CD4-positive, alpha-beta T cell treated with Interleukin-1 beta for 1 hour (primary cell): ENCODE data around the gene STAT5A.
"Not testable (repeated sequence)": the region's sequence is repeated elsewhere in the genome, so short reads cannot be mapped to it uniquely, and the experiment has no call there.

Experiments used
- DNase-seq, 2 donors: peaks; one replicate each; pipeline ENCODE4 v3.0.0-alpha.2; 2020 to 2022

Gene STAT5A

DNA sequence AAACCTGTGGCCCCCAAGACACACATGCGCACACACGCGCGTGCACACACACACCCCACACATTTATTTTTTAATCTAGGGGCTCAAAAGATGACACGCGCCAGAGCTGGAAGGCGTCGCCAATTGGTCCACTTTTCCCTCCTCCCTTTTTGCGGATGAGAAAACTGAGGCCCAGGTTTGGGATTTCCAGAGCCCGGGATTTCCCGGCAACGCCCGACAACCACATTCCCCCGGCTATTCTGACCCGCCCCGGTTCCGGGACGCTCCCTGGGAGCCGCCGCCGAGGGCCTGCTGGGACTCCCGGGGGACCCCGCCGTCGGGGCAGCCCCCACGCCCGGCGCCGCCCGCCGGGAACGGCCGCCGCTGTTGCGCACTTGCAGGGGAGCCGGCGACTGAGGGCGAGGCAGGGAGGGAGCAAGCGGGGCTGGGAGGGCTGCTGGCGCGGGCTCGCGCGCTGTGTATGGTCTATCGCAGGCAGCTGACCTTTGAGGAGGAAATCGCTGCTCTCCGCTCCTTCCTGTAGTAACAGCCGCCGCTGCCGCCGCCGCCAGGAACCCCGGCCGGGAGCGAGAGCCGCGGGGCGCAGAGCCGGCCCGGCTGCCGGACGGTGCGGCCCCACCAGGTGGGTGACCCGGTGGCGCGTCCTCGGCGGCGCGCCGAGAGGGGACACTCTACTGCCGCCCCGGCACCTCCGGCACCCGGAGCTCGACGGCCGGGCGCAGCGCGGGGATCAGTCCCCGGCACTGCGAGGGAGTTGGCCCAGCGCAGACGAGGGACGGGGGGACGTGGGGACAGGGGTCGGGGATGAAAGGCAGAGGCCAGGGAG lies at the start of gene STAT5A:
Gene STAT5A, plus strand, starts transcription at position 522 of the 826 bp plus-strand sequence. CDS start 914 bp downstream, outside the sequence.
- DNase-seq: peak; percentile 84

DNA sequence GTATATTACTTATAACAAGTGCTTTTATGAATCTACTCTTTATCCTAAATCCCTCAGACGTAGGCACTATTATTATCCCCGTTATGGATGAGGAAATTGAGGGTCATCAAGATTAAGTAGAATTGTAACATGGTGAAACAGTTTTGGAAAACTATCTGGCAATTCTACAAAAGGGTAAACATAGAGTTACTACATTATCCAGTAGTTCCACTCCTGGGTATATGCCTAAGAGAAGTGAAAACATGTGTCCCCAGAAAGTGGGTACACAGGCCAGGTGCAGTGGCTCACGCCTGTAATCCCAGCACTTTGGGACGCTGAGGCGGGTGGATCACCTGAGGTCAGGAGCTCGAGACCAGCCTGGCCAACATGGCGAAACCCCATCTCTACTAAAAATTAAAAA lies 48.7 kb upstream of the STAT5A start:
- DNase-seq: not testable (repeated sequence)

DNA sequence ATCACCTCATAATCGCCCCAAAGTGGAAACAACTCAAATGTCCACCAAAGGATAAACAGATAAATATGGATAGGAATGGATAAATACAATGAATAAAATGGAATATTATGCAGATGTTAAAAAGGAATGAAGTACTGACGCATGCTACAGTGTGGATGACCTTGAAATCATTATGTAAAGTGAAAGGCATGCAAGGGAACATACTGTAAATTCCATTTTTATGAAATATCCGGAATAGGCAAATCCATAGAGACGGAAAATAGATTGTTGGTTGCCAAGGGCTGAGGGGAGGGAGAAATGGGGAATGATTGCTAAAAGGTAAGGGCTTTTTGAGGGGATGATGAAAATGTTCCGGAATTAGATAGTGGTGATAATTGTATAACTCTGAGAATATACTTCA lies 48.1 kb upstream of the STAT5A start:
- no peak for DNase-seq

DNA sequence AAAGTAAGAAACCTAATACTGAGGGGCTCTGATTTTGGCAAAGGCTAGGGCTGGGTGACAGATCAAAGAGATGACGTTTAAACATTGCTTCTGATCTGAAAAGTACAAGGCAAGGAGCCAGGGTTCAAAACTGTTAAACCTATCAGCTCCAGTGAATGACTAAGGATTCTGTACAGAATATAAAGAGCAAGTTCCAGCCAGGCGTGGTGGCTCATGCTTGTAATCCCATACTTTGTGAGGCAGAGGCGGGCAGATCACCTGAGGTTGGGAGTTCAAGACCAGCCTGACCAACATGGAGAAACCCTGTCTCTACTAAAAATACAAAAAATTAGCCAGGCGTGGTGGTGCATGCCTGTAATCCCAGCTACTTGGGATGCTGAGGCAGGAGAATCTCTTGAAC lies 47.4 kb upstream of the STAT5A start:
- DNase-seq: not testable (repeated sequence)

DNA sequence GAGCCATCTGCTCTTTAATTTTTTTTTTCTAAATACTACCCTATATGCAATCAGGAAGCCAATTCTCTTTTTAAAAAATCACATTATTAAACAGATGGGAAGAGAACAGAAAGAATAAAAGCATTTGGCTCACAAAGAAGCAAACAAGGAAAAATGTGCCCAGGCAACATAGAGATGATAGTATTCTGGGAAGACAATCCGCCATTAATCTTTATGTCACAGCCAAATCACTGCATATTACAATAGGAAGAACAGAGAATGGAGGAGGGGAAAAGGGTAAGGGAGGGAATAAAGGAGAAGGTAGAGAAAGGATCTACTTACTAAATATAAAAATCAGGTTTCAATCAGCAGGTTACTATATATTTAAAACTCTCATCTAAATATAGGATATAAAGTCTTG lies 46.4 kb upstream of the STAT5A start:
- DNase-seq: no peak

DNA sequence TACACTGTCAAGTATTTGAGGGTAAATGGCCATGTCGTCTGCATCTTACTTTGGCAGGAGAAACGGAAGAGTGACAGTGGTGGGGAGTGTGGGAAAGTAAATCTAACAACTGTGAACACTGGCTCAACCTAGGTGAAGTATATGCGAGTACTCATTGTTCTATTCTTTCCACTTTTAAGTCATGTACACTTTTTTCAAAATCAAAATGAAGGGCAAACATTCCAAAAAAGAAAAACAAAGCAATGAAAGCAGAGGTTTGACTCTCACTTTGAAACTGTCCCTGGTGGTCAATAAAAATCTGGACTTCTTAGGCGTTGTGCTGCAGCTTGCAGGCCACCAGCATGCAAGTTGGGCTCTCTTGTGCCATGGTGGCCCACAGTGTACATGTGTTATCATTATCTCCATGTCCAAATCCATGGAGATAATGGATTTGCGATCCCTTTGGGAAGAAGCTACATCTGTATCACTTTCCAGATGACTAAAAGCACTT lies 44.8 kb upstream of the STAT5A start:
- DNase-seq: no peak

DNA sequence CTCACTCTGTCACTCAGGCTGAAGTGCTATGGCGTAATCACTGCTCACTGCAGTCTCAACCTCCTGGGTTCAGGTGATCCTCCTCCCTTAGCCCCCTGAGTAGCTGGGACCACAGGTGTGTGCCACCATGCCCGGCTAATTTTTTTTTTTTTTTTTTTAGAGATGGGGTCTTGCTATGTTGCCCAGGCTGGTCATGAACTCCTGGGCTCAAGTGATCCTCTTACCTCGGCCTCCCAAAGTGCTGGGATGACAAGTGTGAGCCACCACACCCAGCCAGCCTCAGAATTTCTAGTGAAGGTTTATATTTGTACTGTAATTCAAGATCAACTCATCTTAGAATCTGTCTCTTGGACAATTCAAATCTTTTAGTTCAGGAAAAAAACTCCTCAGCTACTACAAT lies 44.2 kb upstream of the STAT5A start:
- not testable (repeated sequence) for DNase-seq

DNA sequence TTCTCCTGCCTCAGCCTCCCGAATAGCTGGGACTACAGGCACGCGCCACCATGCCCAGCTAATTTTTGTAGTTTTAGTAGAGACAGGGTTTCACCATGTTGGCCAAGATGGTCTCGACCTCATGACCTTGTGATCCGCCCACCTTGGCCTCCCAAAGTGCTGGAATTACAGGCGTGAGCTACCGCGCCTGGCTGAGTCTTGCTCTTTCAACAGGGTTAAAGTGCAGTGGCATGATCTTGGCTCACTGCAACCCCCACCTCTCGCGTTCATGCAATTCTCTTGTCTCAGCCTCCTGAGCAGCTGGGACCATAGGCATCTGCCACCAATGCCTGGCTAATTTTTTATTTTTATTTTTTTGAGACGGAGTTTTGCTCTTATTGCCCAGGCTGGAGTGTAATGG lies 43.1 kb upstream of the STAT5A start:
- not testable (repeated sequence) for DNase-seq

DNA sequence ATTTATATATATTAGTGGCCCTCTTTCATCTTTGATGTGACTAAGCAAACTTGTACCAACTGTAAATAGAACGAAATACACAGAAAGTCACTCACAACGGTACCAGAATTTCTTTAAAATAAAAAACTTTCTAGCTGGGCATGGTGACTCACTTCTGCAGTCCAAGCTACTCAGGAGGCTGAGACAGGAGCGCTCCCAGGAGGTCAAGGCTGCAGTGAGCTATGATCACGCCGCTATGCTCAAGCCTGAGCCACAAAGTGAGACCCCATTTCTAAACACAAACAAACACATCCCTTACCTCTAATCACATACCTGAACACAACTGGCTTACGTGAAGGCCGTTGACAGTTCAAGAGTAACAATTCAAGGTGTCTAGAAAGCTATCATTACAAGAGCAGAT lies 41.8 kb upstream of the STAT5A start:
- DNase-seq: no peak

DNA sequence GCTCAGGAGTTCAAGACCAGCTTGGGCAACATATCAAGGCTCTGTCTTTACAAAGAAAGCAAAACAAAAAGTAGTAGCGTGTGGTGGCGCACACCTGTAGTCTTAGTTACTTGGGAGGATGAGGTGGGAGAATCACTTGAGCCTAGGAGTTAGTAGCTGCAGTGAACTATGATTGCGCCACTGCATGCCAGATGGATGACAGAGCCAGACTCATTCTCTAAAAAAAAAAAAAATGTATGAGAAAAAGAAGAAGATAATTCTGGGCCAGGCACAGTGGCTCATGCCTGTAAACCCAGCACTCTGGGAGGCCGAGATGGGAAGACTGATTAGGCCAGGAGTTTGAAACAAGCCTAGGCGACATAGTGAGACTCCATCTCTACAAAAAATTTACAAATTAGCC lies 40.6 kb upstream of the STAT5A start:
- no peak for DNase-seq

DNA sequence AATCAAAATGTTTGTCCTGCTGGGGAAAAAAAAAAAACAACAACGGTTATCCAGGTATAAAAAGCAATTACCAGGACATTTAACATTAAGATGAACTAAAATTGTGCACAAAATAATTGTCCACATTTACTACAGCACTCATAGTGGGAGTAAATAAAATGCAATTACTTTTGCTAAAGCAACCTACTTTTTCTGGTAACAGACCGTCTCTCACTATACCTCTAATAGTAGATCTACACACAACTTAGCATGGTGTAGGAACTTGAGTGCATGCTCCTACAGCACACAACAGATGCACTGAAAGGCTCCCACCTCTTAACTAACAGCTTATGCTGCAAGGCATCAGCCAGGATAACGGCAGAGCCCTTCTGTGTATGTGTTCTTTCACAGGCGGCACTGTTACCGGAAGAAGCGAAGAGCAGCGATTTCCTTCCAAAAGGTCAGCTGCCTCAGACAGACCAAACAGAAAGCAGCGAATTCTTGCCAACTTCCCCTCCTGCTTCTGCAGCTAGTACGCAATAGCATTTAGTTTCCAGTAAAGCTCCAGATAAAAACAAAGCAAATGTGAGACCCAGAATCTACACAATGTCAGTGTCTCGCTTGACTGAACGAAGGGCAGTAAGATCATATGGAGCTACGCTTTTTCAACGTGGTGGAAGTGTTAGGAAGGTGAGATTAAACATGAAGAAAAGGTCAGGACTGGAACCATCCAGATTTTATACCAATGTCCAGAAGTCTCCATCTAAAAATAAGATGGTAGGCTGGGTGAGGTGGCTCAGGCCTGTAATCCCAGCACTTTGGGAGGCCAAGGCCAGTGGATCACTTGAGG lies 39.7 kb upstream of the STAT5A start:
- peak; percentile 86 to 87 for DNase-seq

DNA sequence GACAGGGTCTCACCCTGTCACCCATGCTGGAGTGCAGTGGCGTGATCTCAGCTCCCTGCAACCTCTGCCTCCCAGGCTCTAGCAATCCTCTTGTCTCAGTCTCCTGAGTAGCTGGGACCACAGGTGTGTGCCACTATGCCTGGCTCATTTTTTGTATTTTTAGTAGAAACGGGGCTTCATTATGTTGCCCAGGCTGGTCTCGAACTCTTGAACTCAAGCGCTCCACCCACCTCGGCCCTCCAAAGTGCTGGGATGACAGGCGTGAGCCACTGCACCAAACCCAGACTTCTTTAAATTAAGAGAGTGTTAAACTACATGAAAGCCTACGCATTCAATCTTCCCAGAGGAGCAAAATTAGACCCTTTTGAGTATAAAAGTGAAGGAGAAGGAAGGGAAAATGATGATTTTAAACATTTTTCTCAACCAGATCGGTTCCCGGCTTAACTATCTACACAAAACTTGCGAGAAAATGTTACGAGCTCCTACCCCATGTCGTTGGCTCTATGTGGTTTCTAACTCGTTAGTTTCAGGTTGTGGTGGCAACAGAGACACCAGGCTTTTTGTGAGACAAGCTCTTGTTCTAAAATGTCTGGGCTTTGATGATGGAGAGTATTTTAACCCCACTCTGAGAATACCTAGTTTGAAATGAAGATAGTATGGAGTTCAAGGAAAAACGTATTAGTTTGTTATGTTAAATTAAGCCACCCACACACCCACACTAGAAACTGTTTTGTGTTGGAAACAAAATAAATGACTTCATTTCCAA lies 38.4 kb upstream of the STAT5A start:
- DNase-seq: peak; percentile 59 to 76

DNA sequence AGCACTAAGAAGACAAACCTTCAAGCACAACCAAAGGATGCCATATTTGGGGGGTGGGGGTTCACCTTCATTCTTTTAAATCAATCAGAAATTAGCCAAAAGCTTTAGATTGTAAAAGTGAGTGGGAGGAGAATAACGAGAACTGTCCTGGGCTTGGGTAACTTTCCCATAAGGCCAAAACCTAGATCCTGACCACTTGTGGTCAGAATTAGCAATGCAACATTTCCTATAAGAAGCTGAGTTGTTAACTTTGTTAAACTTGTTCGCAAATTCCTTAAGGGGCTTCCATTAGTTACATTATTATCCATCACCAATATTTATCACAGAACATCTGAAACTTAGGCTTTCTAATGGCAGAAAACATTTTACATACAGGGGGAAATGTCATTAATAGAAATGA lies 37.2 kb upstream of the STAT5A start:
- no peak for DNase-seq

DNA sequence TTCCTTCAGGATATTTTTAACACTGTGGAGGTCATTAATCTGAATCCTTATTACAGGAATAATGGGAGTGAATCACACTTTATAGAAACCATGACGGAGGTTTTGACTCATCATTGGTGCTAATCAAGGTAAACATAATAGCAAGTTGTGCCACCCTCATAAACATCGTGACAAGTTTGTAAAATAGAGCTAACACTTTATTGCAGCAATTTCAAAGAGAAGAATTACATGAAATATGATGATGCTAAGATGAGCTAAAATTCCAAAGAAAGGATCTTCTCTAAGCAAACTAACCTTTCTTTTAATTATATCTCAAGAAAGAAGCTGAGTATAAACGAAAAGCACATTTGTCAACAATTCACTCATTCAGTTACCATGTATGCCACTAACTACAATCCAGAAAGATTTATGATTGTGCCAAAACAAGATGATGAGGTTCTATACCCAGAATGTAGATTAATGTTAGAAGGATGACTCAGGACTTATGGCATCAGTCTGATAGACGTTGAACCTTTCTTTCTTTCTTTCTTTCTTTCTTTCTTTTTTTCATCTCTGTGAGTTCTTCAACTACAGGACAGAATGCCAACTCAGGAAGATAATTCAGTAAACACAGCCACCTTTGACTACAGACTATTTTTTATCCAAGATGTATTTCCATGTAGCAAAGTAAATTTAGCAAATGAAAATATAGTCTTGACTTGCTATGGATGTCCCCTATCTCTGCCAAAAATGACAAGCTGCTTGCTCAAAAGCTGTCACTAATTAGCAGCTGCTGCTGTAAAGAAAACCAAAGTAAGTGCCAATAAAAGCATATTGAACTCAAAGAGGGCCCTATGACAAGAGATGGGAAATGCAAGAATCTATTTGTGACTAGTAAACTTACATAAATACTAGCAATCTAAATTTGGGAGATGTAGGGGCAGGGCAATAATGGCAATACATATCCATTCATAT lies 35.4 kb upstream of the STAT5A start:
- no peak for DNase-seq

DNA sequence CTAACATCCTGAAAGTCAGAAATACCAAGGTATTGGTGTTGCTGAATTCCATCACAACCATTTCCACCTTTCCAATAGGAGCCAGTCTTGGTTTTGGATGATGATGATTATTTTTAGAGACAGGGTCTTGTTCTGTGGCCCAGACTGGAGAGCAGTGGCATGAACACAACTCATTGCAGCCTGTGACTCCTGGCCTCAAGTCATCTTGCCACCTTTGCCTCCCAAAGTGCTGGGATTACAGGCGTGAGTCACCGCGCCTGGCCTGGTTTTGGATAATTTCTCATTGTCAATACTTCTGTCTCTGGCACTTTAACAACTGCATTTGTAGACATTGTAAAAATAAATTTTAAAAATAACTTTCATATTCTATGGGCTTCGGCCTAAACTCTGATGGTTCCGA lies 34.7 kb upstream of the STAT5A start:
- DNase-seq: no peak

DNA sequence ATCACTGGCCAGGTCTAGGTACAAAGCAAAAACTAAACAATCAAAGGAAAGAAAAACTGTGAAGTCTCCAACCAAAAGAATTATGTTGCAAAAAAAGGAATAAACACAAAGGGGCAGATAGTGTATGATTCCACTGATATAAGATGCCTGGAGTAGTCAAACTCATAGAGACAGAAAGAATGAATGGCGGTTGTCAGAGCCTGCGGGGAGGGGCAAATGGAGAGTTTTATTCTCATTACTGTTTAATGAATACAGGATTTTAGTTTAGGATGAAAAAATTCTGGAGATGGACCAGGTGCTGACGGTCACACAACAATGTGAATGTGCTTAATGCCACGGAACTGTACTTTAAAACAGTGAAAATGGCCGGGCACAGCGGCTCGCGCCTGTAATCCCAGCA lies 32.9 kb upstream of the STAT5A start:
- no peak for DNase-seq

DNA sequence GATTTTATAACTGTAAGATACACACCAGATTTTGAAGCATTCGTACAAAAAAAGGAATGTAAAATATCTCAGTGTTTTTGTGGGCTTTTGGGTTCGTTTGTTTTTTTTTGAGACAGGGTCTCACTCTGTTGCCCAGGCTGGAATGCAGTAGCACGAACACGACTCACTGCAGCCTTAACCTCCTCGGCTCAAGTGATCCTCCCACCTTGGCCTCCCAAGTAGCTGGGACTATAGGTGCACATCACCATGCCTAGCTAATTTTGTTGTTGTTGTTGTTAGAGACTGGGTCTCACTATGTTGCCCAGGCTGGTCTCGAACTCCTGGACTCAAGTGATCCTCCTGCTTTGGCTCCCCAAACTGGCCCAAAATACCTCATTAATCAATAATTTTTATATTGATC lies 28.0 kb upstream of the STAT5A start:
- no peak for DNase-seq

DNA sequence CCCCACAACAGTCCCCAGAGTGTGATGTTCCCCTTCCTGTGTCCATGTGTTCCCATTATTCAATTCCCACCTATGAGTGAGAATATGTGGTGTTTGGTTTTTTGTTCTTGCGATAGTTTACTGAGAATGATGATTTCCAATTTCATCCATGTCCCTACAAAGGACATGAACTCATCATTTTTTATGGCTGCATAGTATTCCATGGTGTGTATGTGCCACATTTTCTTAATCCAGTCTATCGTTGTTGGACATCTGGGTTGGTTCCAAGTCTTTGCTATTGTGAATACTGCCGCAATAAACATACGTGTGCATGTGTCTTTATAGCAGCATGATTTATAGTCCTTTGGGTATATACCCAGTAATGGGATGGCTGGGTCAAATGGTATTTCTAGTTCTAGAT lies 23.9 kb upstream of the STAT5A start:
- not testable (repeated sequence) for DNase-seq

DNA sequence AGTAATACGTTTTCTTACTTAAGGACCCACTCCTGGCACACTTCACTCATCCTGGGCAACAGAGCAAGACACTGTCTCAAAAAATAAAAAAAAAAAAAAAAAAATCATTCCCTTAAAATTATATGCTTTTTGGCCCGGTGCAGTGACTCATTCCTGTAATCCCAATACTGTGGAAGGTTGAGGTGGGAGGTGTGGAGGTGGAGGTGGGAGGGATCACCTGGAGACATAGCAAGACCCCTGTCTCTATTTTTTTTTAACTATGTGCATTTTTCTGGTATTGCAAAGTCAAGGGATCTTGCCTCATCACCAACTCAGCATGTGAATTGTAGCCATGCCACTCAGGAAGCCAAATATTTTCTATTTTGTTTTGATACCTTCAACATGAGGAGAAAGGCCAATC lies 21.8 kb upstream of the STAT5A start:
- no peak for DNase-seq

DNA sequence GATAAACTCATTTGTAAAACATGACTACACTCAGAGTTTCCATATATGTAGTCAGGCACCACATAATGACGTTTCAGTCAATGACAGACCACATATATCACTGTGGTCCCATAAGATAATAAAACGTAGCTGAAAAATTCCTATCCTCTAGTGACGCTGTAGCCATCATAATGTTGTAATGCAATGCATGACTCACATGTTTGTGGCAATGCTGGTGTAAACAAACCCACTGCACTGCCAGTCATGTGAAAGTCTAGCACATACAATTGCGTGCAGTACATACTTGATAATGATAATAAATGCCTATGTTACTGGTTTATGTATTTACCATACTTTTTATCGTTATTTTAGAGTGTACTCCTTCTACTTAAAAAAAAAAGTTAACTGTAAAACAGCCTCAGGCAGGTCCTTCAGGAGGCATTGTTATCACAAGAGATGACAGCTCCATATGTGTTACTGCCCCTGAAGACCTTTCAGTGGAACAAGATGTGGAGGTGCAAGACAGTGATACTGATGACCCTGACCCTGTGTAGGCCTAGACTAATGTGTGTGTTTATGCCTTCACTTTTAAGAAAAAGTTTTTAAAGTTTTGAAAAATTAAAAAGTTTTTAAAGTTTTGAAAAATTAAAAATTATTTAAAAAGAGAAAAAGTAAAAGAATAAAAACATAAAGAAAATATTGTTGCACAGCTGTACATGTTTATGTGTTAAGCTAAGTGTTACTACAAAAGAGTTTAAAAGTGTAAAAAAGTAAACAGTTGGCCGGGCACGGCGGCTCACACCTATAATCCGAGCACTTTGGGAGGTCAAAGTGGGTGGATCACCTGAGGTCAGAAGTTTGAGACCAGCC lies 21.2 kb upstream of the STAT5A start:
- DNase-seq: peak; percentile 72 to 81

DNA sequence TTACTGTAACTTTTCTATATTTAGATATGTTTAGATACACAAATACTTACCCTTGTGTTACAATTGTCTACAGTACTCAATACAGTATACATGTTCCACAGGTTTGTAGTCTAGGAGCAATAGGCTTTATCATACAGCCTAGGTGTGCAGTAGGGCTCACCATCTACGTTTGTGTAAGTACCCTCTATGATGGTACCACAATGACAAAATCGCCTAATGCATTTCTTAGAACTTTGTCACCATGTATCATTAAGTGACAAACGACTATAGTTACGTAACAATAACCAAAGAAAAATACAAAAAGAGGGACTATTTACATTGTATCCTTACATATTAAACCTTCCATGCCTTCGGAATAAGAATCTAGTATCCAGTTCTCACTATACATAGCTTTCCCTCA lies 20.1 kb upstream of the STAT5A start:
- DNase-seq: no peak
